Measurements from ENCODE around the gene KIFBP.
"Not testable (repeated sequence)": the region's sequence is repeated elsewhere in the genome, so short reads cannot be mapped to it uniquely, and the experiment has no call there.

The KIFBP gene

GRCh38 chr10:68988530-68989316 is at the start of gene KIFBP:
Gene KIFBP, plus strand, starts transcription at chr10:68988803. Its CDS starts 30 bp downstream, at chr10:68988833.
- peak within 1 kb of the TSS; percentile 86 for H3K4me3 ChIP-seq (ENCODE audit: low read depth, low read length)

GRCh38 chr10:68938884-68939283 is 49.7 kb upstream of the KIFBP start:
- H3K4me3 ChIP-seq (ENCODE audit: low read depth, low read length) = no peak overlapping the region
- TF ChIP-seq CTCF (IDR thresholded peaks at IDR 0.05; ENCODE audit: borderline replicate concordance, insufficient read depth, low read depth, low read length) = no peak

More at GRCh38 chr10:68988530-68989316, at the start of gene KIFBP:
- peak; percentile 39; the same call in 1 of the 2 replicates for TF ChIP-seq CTCF (IDR thresholded peaks at IDR 0.05; ENCODE audit: borderline replicate concordance, insufficient read depth, low read depth, low read length)

GRCh38 chr10:68940917-68941316 is 47.7 kb upstream of the KIFBP start:
- H3K4me3 ChIP-seq (ENCODE audit: low read depth, low read length) = not testable (repeated sequence)

- TF ChIP-seq CTCF (IDR thresholded peaks at IDR 0.05; ENCODE audit: borderline replicate concordance, insufficient read depth, low read depth, low read length) = no peak
Measured at GRCh38 chr10:68950598-68950997, 38.0 kb upstream of the KIFBP start.

GRCh38 chr10:68954904-68955303 is 33.7 kb upstream of the KIFBP start:
- H3K4me3 ChIP-seq (ENCODE audit: low read depth, low read length) = no peak overlapping the region
- TF ChIP-seq CTCF (IDR thresholded peaks at IDR 0.05; ENCODE audit: borderline replicate concordance, insufficient read depth, low read depth, low read length) = no peak

More at GRCh38 chr10:68950598-68950997, 38.0 kb upstream of the KIFBP start:
- H3K4me3 ChIP-seq (ENCODE audit: low read depth, low read length) = no peak overlapping the region

GRCh38 chr10:68955355-68955831 is 33.2 kb upstream of the KIFBP start:
- peak overlapping the region; percentile 91 for H3K4me3 ChIP-seq (ENCODE audit: low read depth, low read length)
- no peak for TF ChIP-seq CTCF (IDR thresholded peaks at IDR 0.05; ENCODE audit: borderline replicate concordance, insufficient read depth, low read depth, low read length)

GRCh38 chr10:68955832-68956532 is 32.6 kb upstream of the KIFBP start, which contains the start of gene DDX21:
Gene DDX21, plus strand, starts transcription at chr10:68956170. Its CDS starts 56 bp downstream, at chr10:68956226.
- peak; percentile 61 for TF ChIP-seq CTCF (IDR thresholded peaks at IDR 0.05; ENCODE audit: borderline replicate concordance, insufficient read depth, low read depth, low read length)
- peak within 1 kb of the TSS; percentile 91 for H3K4me3 ChIP-seq (ENCODE audit: low read depth, low read length)
